Measurements from ENCODE around the gene HMGCS2. TPM values are rescaled to one million over a fixed set of nuclear protein-coding genes. Genes with fewer than 3 reads are reported as not detected.

Gene HMGCS2
- total and polyA plus RNA-seq, 10 donors: 0.06 to 0.11 TPM; not detected in 8

DNA sequence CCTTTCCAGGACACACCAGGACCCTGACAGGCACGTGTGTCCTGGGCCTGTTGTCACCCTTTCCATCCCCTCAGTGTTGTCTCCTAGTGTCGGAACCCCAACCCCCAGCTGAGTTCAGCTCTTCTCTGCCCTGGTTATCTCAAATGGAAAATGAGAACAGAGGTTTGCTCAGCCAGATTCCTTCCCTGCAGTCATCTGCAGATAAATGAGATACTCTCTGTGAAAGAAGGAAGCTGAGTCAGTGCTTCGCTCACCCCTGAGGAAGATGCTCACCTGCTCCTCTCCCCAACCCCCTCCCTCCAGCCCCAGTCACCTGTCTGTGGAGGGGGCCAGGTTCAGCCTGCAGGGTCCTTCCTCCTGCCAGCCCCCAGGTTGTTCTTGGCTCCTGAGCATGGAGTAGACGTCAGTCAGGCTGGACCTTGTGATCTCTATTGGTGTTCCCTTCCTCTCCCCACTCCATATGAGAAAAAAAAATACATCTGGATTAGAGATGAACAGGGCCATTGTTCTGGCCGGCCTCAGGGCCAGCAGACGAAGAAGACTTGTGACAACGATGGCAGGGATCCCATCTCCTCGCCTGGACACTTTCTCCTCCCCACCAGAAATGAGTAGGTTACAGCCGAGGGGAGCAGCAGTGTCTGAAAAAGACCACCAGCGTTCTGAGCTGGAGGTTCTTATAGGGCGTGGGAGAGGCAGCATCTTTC is 36.1 kb downstream of the HMGCS2 start:
- WGBS, 5 donors: 81 to 91% (median 89%) methylated on average over 11 of the region's 11 CpGs
- H3K36me3 ChIP-seq: peaks cover 0 to 7% (median 0%) of the 10 kb centered on the region in 6 donors
- DNase-seq: no peak
- no peak overlapping the region for H3K27ac ChIP-seq
- H3K4me1 ChIP-seq: peaks cover 0 to 14% (median 4%) of the 10 kb centered on the region in 6 donors
- H3K4me3 ChIP-seq: no peak overlapping the region
- TF ChIP-seq POLR2A (IDR thresholded peaks at IDR 0.05) (no peak), POLR2AphosphoS5 (IDR thresholded peaks at IDR 0.05) (no peak)
- TF ChIP-seq, protein P1, sequence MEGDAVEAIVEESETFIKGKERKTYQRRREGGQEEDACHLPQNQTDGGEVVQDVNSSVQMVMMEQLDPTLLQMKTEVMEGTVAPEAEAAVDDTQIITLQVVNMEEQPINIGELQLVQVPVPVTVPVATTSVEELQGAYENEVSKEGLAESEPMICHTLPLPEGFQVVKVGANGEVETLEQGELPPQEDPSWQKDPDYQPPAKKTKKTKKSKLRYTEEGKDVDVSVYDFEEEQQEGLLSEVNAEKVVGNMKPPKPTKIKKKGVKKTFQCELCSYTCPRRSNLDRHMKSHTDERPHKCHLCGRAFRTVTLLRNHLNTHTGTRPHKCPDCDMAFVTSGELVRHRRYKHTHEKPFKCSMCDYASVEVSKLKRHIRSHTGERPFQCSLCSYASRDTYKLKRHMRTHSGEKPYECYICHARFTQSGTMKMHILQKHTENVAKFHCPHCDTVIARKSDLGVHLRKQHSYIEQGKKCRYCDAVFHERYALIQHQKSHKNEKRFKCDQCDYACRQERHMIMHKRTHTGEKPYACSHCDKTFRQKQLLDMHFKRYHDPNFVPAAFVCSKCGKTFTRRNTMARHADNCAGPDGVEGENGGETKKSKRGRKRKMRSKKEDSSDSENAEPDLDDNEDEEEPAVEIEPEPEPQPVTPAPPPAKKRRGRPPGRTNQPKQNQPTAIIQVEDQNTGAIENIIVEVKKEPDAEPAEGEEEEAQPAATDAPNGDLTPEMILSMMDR (IDR thresholded peaks at IDR 0.05 in 8 of 11, conservative IDR thresholded peaks at IDR 0.05 in 3 of 11): no peak
- H3K9me3 ChIP-seq: no peaks in the 10 kb centered on the region
- intact Hi-C loops (cut with DNase I; ENCODE audit: low total_unique reads): no loop called here
- no peaks in the 10 kb centered on the region for H3K27me3 ChIP-seq (replicated peaks in 1 of 7)

DNA sequence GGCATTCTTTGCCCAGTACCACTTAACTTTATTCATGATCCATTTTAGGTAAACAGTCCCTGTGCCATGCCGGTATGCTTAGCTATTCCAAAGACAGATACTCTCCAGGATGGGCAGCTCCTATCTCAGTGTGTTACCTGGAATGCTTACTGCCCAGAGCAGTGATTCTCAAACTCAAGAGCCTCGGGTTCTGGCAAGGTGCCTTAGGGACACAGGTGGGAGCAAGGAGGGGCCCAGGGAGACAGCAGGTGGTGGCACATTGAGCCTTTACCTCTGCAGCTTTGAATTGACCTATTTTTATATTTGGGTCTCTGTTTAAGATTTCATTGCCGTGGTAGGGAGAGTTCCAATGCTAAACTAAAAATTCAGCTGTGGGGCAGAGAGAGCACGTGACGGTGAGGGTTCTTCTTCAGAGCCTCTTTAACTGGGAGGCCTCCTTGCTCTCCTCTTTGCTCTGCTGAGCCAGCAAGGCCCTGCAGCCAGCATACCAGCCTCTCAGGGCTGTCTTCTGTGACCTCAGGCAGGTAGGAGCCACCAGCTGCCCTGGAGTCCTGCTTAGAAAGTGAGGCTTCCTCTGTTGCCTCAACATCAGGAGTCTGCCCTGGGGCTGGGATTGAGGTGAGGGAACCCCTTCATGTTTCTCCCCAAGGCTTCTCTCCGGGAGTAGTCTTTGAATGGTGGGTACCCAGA is 36.8 kb downstream of the HMGCS2 start:
- TF ChIP-seq, protein P1 (IDR thresholded peaks at IDR 0.05 in 8 of 11, conservative IDR thresholded peaks at IDR 0.05 in 3 of 11): no peak
- TF ChIP-seq POLR2AphosphoS5 (IDR thresholded peaks at IDR 0.05) (no peak), POLR2A (IDR thresholded peaks at IDR 0.05) (no peak)
- no peaks in the 10 kb centered on the region for H3K9me3 ChIP-seq
- no peak overlapping the region for H3K4me3 ChIP-seq
- intact Hi-C loops (cut with DNase I; ENCODE audit: low total_unique reads): no loop called here
- no peak for DNase-seq
- 91 to 97% (median 95%) methylated on average over 5 to 6 of the region's 6 CpGs for WGBS, 5 donors
- peaks cover 0 to 7% (median 0%) of the 10 kb centered on the region in 6 donors for H3K36me3 ChIP-seq
- H3K27me3 ChIP-seq (replicated peaks in 1 of 7): no peaks in the 10 kb centered on the region
- H3K4me1 ChIP-seq: peaks cover 0 to 13% (median under 1%) of the 10 kb centered on the region in 6 donors
- no peak overlapping the region for H3K27ac ChIP-seq

DNA sequence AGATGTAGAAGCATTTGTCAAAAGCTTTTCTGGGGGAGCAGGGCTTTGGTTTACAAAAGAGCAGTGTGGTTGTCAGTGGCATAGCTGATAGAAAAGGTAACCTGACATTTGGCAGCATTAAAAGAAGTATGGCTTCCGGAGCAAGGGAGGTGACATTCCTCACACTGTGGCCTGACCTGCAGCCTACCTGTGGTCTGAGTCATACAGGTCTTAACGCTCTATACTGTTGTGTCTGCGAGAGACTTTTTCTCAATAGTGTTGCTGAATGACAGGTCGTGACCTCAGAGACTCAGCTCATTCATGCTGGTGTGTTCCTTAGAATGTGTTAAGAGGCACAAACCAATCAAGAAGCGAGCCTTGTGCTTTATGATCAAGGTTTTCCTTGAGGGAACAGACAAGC is 37.6 kb downstream of the HMGCS2 start:
- intact Hi-C loops (cut with DNase I; ENCODE audit: low total_unique reads): no loop called here
- H3K27me3 ChIP-seq (replicated peaks in 1 of 7): no peaks in the 10 kb centered on the region
- 87 to 96% (median 88%) methylated on average over 5 of the region's 5 CpGs for WGBS, 5 donors
- H3K4me1 ChIP-seq: peaks cover 0 to 13% (median 0%) of the 10 kb centered on the region in 6 donors
- H3K9me3 ChIP-seq: no peaks in the 10 kb centered on the region
- no peak overlapping the region for H3K27ac ChIP-seq
- DNase-seq: no peak
- peaks cover 0 to 7% (median 0%) of the 10 kb centered on the region in 6 donors for H3K36me3 ChIP-seq
- no peak overlapping the region for H3K4me3 ChIP-seq
- TF ChIP-seq, protein P1 (IDR thresholded peaks at IDR 0.05 in 8 of 11, conservative IDR thresholded peaks at IDR 0.05 in 3 of 11): no peak
- TF ChIP-seq POLR2A (IDR thresholded peaks at IDR 0.05) (no peak), POLR2AphosphoS5 (IDR thresholded peaks at IDR 0.05) (no peak)

DNA sequence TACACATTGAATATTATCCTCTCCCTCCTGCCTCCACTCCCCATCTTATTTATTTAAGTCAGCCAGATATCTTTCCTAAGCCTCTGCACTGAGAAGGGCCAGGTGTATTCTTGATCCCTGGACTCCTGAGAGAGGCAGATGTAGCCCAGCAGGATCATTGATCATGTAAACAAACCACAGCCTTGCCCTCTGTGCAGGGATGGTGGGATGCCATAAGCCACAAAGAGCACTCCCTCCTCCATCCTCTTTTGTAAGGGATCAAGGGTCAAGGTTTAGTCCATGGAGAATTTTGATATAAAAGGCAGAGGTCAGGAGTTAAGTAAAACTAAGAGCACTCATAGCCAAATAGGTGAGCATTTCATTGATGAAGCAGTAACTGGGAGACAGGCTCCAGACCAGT is 39.7 kb downstream of the HMGCS2 start:
- Histone ChIP-seq H3K27ac (no peak overlapping the region), H3K4me3 (no peak overlapping the region), H3K4me1 (peaks cover 0 to 13% (median 0%) of the 10 kb centered on the region in 6 donors), H3K27me3 (replicated peaks in 1 of 7) (no peaks in the 10 kb centered on the region), H3K9me3 (no peaks in the 10 kb centered on the region), H3K36me3 (no peaks in the 10 kb centered on the region)
- intact Hi-C loops (cut with DNase I; ENCODE audit: low total_unique reads): no loop called here
- TF ChIP-seq, protein P1 (IDR thresholded peaks at IDR 0.05 in 8 of 11, conservative IDR thresholded peaks at IDR 0.05 in 3 of 11): no peak
- TF ChIP-seq POLR2AphosphoS5 (IDR thresholded peaks at IDR 0.05) (no peak), POLR2A (IDR thresholded peaks at IDR 0.05) (no peak)
- no peak for DNase-seq

All from spleen (tissue), 11 donors.